Subcutaneous adipose tissue (tissue), 4 donors: Measurements from ENCODE around the gene PSTPIP1. TPM values are rescaled to one million over a fixed set of nuclear protein-coding genes. Genes with fewer than 3 reads are reported as not detected.

Experiments
- CTCF ChIP-seq: fragments of 450-650 bp; IDR thresholded peaks from one replicate; pipeline ENCODE4 v1.5.1; 2016; ENCODE audit warnings: low read depth, mild to moderate bottlenecking, control low read depth, antibody characterized with exemption, moderate library complexity
- total RNA-seq, 4 donors: library from RNA; depleted of rRNA; stranded (reverse); fragments of >200 nt; gene quantifications; one replicate each; pipeline ENCODE4 v1.1.0, GENCODE V29; 2016

The PSTPIP1 gene
- total RNA-seq: 10 to 100 TPM in 3 of 4 donors, 1 to 10 TPM in 1; 6.7 to 37.7 (median 26.7) TPM

GRCh38 chr15:76994971-76995945 lies at the start of gene PSTPIP1:
Gene PSTPIP1, plus strand, starts transcription at chr15:76995126. Its CDS starts 448 bp downstream, at chr15:76995574.
- TF ChIP-seq CTCF: no peak

- no peak for TF ChIP-seq CTCF
Measured at GRCh38 chr15:76945494-76946093, 49.3 kb upstream of the PSTPIP1 start.

DNA sequence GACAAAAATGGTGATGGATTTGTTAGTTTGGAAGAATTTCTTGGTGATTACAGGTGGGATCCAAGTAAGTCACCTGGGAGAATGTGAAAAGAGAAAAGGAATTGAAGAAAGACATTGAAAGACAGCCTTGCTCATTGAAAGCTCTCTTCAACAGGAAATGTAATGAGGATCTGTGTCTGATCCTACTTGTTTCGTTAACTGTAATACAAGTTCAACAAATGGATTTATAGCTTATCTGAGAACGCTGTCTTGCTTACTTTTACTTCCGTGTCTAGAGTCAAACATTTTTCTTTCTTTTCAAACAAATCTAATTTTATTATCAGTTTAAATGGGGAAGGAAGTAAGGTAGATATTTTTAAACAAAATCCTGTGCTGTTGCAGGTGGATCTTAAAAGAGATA lies 47.5 kb upstream of the PSTPIP1 start:
- TF ChIP-seq CTCF: no peak

DNA sequence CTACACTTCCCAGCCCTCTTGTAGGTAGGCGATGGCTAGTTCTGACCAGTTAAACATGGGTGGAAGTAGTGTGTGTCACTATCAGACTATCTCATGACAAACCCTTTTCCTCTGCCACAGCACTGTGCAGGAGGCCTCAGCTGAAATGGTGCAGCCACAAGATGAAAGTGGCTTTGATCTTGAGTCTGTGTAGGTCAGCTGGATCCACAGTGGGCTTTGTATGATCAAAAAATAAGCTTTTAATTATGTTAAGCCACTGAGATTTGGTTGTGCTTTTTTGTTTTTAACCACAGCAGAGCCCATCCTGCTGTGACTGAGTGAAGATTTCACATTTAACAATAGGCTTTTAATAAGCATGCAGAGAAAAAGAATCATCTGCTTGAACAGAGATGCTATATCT lies 43.7 kb upstream of the PSTPIP1 start:
- TF ChIP-seq CTCF: no peak

- TF ChIP-seq CTCF: no peak
Measured at GRCh38 chr15:76953913-76954312, 41.0 kb upstream of the PSTPIP1 start.

DNA sequence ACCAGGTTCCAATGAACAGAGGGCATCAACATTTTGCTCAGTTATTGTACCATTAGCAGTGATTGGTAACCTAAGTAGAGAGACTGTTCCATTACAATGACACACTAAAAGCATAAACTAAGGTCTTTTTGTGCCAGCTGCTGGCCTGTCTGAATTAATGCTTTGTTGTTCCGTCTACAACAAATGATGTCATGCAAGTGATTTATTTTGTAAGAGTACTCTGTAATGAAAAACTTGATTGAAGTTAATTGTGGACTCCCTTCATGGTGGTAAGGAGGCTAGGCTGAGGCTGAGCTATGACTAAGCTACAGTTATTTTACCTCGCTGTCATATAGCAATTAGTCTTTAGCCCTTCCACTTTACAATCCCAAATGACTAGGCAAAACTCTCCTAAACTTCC lies 40.2 kb upstream of the PSTPIP1 start:
- TF ChIP-seq CTCF: no peak
